ENCODE measurements around the gene VSX2.
A peak's percentile ranks its signal among the peaks of the same experiment; 100 is the strongest.

GRCh38 chr14:74242021-74242779 lies 3.0 kb downstream of the VSX2 start:
- no peak for TF ChIP-seq CTCF (IDR thresholded peaks at IDR 0.05; ENCODE audit: poor library complexity, severe bottlenecking)
- TF ChIP-seq EZH2 (IDR thresholded peaks at IDR 0.05; ENCODE audit: borderline replicate concordance, insufficient read depth, low read length, poor library complexity, severe bottlenecking) = no peak
- peak; percentile 35 for TF ChIP-seq POLR2AphosphoS5 (IDR thresholded peaks at IDR 0.05)
- no peak for TF ChIP-seq EP300 (conservative IDR thresholded peaks at IDR 0.05; ENCODE audit: poor library complexity, severe bottlenecking)

All from neural cell (in vitro differentiated cells).